Measurements from ENCODE around the gene SF3B5. TPM values are rescaled to one million over a fixed set of nuclear protein-coding genes. Genes with fewer than 3 reads are reported as not detected.

SF3B5 gene
- total and polyA plus RNA-seq, 2 of the 8 experiments (the other 6 are each of a cell fraction or from before 2014, with no cell fraction given): 195 to 588 TPM

DNA sequence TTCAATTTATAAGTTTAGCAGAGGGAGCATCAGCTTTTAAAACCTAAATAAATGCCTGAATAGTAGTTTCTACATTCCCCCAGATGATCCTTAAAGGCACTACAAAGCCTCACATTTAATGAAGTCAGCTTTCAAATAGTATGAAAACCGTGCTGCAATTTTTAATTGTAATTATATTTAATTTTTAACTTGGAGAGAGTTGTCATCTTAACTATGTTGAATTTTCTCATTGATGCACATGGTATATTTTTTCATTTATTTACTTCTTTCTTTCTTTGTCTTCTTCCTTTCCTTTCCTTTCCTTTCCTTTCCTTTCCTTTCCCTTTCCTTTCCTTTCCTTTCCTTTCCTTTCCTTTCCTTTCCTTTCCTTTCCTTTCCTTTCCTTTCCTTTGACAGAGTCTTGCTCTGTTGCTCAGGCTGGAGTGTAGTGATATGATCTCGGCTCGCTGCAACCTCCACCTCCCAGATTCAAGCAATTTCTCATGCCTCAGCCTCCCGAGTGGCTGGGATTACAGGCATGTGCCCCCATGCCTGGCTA lies 7.7 kb upstream of the SF3B5 start:
- no peak overlapping the region for H2BK120ac ChIP-seq (replicated peaks; ENCODE audit: low read depth, low read length)
- no peaks in the 10 kb centered on the region for H3K79me2 ChIP-seq (ENCODE audit: control insufficient read depth in 1 of 2, insufficient read depth in 2 of 2, low read length in 2 of 2)
- H4K20me1 ChIP-seq (replicated peaks in 1 of 2; ENCODE audit: control insufficient read depth in 1 of 2, insufficient read depth in 2 of 2, low read length in 2 of 2): no peaks in the 10 kb centered on the region
- POLR2A ChIA-PET (ENCODE audit: partially characterized antibody): interaction anchor here (1.4 kb wide), 1 partner anchor 20 kb away, joined by 3 read pairs; no protein-coding TSS in a partner anchor
- no peak overlapping the region for H3K4ac ChIP-seq (replicated peaks; ENCODE audit: insufficient read length, low read depth, low read length)
- CTCF ChIA-PET (ENCODE audit: partially characterized antibody): interaction anchor here (0.5 to 1.6 kb wide), 6 partner anchors 12 to 1110 kb away, joined by 3 to 8 read pairs (median 4); no protein-coding TSS in a partner anchor
- no peaks in the 10 kb centered on the region for H3K79me1 ChIP-seq (ENCODE audit: low read depth, low read length)
- no peak overlapping the region for H2AK5ac ChIP-seq (ENCODE audit: low read depth, low read length)
- no peak overlapping the region for H4K8ac ChIP-seq (ENCODE audit: extremely low read depth, insufficient read depth, low read length)
- no peak overlapping the region for H2BK12ac ChIP-seq (ENCODE audit: low read depth, low read length)
- H3K4me3 ChIP-seq (ENCODE audit: extremely low read depth in 1 of 4, insufficient read depth in 2 of 4, low read depth in 3 of 4, low read length in 4 of 4): no peak overlapping the region
- H3K27ac ChIP-seq (ENCODE audit: low read depth, low read length): no peak overlapping the region
- no peaks in the 10 kb centered on the region; the same call in 1 of the 2 replicates for H3K23me2 ChIP-seq (ENCODE audit: low read depth, low read length)
- 76% methylated on average over 3 of the region's 4 CpGs; no CpG with 5 or more reads in 1 of the 2 experiments for WGBS, 2 experiments (ENCODE audit: extremely low coverage in 1 of 2, insufficient coverage in 1 of 2, insufficient read length in 1 of 2, insufficient replicate concordance in 2 of 2, low coverage in 1 of 2, low lambda C conversion rate in 2 of 2, missing lambda C conversion rate in 1 of 2)
- H3K56ac ChIP-seq (replicated peaks; ENCODE audit: insufficient read length, low read depth, low read length): no peak overlapping the region
- no peak overlapping the region for H2BK20ac ChIP-seq (ENCODE audit: low read length)
- no peak overlapping the region for H4K91ac ChIP-seq (replicated peaks; ENCODE audit: insufficient read length, low read length)
- H2BK15ac ChIP-seq (ENCODE audit: low read length): no peak overlapping the region
- no peaks in the 10 kb centered on the region for H3K27me3 ChIP-seq (replicated peaks in 1 of 4; ENCODE audit: control insufficient read depth in 3 of 4, extremely low read depth in 1 of 4, insufficient read depth in 3 of 4, low read length in 3 of 4)
- H3K18ac ChIP-seq (ENCODE audit: extremely low read depth, low read length): no peak overlapping the region
- no peak overlapping the region for H3K4me2 ChIP-seq (ENCODE audit: insufficient read depth in 1 of 2, low read depth in 2 of 2, low read length in 2 of 2)
- H2BK5ac ChIP-seq (ENCODE audit: low read depth, low read length): no peak overlapping the region
- H2AFZ ChIP-seq (ENCODE audit: low read length): no peak overlapping the region
- H3K9ac ChIP-seq (replicated peaks in 1 of 4; ENCODE audit: extremely low read depth in 1 of 4, low read depth in 3 of 4, low read length in 3 of 4): no peak overlapping the region
- no peak for DNase-seq (ENCODE audit: low read depth in 1 of 2, low spot score in 2 of 2)
- H4K5ac ChIP-seq (ENCODE audit: insufficient read length, low read depth, low read length): no peak overlapping the region
- no peak for FAIRE-seq
- no peaks in the 10 kb centered on the region for H3K4me1 ChIP-seq (replicated peaks in 1 of 4; ENCODE audit: control insufficient read depth in 3 of 4, insufficient read depth in 4 of 4, low read length in 3 of 4)
- no peak overlapping the region for H3K14ac ChIP-seq (ENCODE audit: insufficient read length)
- H3K9me3 ChIP-seq (ENCODE audit: insufficient read depth in 2 of 2, low read depth in 1 of 2, low read length in 1 of 2): no peaks in the 10 kb centered on the region
- no peaks in the 10 kb centered on the region for H3K36me3 ChIP-seq (ENCODE audit: control insufficient read depth in 2 of 4, insufficient read depth in 4 of 4, low read length in 3 of 4)
- no peak overlapping the region for H3K23ac ChIP-seq (ENCODE audit: insufficient read length)
- TF ChIP-seq BRCA1 (IDR thresholded peaks at IDR 0.05; ENCODE audit: low read depth, low read length) (no peak), RAD21 (IDR thresholded peaks at IDR 0.05 in 1 of 2, conservative IDR thresholded peaks at IDR 0.05 in 1 of 2; ENCODE audit: low read depth in 2 of 2, low read length in 2 of 2) (no peak), NANOG (IDR thresholded peaks at IDR 0.05; ENCODE audit: insufficient read depth, low read depth, low read length, poor library complexity, severe bottlenecking) (no peak), CHD1 (IDR thresholded peaks at IDR 0.05; ENCODE audit: low read depth, low read length) (no peak), NRF1 (IDR thresholded peaks at IDR 0.05; ENCODE audit: low read depth, low read length) (no peak), BACH1 (IDR thresholded peaks at IDR 0.05; ENCODE audit: low read length) (no peak), SAP30 (IDR thresholded peaks at IDR 0.05; ENCODE audit: insufficient read depth, insufficient replicate concordance, low read length) (no peak), SP1 (IDR thresholded peaks at IDR 0.05; ENCODE audit: low read depth, low read length) (no peak), EGR1 (IDR thresholded peaks at IDR 0.05; ENCODE audit: borderline replicate concordance, low read depth, low read length) (no peak), EP300 (IDR thresholded peaks at IDR 0.05; ENCODE audit: borderline replicate concordance in 1 of 2, low read depth in 2 of 2, low read length in 2 of 2) (no peak), YY1 (IDR thresholded peaks at IDR 0.05; ENCODE audit: low read depth, low read length) (no peak), SP4 (IDR thresholded peaks at IDR 0.05; ENCODE audit: low read length) (no peak)
- TF ChIP-seq, protein P1, sequence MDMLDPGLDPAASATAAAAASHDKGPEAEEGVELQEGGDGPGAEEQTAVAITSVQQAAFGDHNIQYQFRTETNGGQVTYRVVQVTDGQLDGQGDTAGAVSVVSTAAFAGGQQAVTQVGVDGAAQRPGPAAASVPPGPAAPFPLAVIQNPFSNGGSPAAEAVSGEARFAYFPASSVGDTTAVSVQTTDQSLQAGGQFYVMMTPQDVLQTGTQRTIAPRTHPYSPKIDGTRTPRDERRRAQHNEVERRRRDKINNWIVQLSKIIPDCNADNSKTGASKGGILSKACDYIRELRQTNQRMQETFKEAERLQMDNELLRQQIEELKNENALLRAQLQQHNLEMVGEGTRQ (IDR thresholded peaks at IDR 0.05; ENCODE audit: low read length): no peak
